ENCODE data around the gene USP49.

DNA sequence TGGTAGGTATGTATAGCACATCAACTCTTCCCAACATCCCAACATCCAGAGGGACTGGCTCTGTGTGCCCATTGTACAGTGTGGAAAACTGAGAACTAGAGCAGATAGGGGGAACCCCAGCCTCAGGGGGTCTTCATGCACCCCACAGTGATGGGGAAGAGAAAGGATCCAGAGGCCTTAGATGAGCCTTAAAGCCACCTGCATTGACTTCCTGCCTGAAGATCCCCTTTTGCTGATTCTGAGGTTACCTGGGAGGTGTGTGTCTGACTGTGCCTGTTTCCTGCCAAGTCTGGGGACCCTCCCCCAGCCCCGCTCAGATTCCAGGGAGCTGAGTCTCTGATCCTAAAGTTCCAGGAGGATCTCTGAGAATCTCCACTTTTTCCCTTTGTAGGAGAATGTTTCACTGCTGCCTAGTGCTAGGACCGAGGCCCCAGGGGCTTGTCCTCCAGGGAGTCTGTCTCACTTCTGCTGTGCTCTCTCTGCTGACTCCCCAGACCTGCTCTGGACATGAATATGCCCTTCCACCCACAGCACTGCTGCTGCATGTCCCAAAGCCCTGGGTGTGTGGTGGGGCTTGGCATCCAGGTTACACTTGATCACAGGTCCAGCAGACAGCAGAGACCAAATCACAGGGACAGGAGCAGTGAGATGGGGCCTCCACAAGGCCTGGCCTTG is 135.1 kb downstream of the USP49 start:
- TF ChIP-seq GATA2 (IDR thresholded peaks at IDR 0.05; ENCODE audit: low read depth, low read length) (no peak), GATA3 (IDR thresholded peaks at IDR 0.05; ENCODE audit: low read depth, low read length) (no peak)
